HepG2 (cell line): ENCODE measurements around the gene DEFB108B. TPM values are rescaled to one million over a fixed set of nuclear protein-coding genes. Genes with fewer than 3 reads are reported as not detected.
"Not testable (repeated sequence)": the region's sequence is repeated elsewhere in the genome, so short reads cannot be mapped to it uniquely, and the experiment has no call there.

Source experiments
- ATAC-seq: fragments of 200-7000 bp; cut with Tn5 transposase; 3 replicates; pipeline ENCODE4 v1.9.1; 2020; ENCODE audit warnings: mild to moderate bottlenecking, moderate library complexity
- BruUV-seq: library from RNA; stranded (reverse); fragments of 400-500 nt; replicated peaks from 2 replicates; lab custom pipeline; 2021; lab: Mats Ljungman, UMichigan
- CTCF ChIA-PET: fragments of 300-600 bp; formaldehyde crosslinking; extraction: SDS; loops from one replicate; lab custom pipeline; 2021; ENCODE audit warnings: low total read pairs, inconsistent platforms, low intra/inter-chr PET ratio; lab: Yijun Ruan, JAX
- POLR2A ChIA-PET: fragments of 350-600 bp; sonication (Branson Sonifier 250); formaldehyde crosslinking; loops from one replicate; lab custom pipeline; 2020; ENCODE audit warnings: antibody characterized with exemption, inconsistent platforms; lab: Yijun Ruan, JAX
- DNase-seq: peaks from one replicate; pipeline ENCODE4 v3.0.0-alpha.2; 2015; ENCODE audit warnings: low spot score
- FAIRE-seq: peaks from 3 replicates; lab custom pipeline; 2011; peaks lifted over from hg19 to GRCh38; lab: Jason Lieb, UNC
- H2AFZ ChIP-seq: one replicate; pipeline ENCODE4 v1.6.1; 2011; ENCODE audit warnings: low read length, inconsistent platforms
- H3K27ac ChIP-seq: fragments of 300-600 bp; 3 replicates; pipeline ENCODE4 v1.8.0; 2011; ENCODE audit warnings: mixed run types, mild to moderate bottlenecking, mixed read lengths, low read length, inconsistent platforms; ENCODE audit not compliant: insufficient read depth; ENCODE audit errors: extremely low read length
- H3K27me3 ChIP-seq, 2 experiments: fragments of 200-600 bp in 1 of 2; 2 replicates in 1 of 2; 3 replicates in 1 of 2; pipeline versions ENCODE4 v1.6.0 to v1.8.0; 2011; ENCODE audit warnings: low read length in 2 of 2, mild to moderate bottlenecking in 2 of 2, moderate library complexity in 2 of 2, inconsistent platforms in 1 of 2; ENCODE audit not compliant: insufficient read depth in 2 of 2, control insufficient read depth in 1 of 2
- H3K36me3 ChIP-seq, 2 experiments: fragments of 200-600 bp in 1 of 2; replicated peaks in 1 of 2; 2 replicates in 1 of 2; 3 replicates in 1 of 2; pipeline versions ENCODE4 v1.5.1 to v1.8.0; 2011; ENCODE audit warnings: low read length in 2 of 2, inconsistent platforms in 1 of 2; ENCODE audit not compliant: insufficient read depth in 2 of 2, control insufficient read depth in 1 of 2
- H3K4me1 ChIP-seq: 2 replicates; pipeline ENCODE4 v1.5.1; 2012; ENCODE audit warnings: low read length, inconsistent platforms; ENCODE audit not compliant: insufficient read depth
- H3K4me2 ChIP-seq: 2 replicates; pipeline ENCODE4 v1.6.0; 2011; ENCODE audit warnings: low read depth, low read length, inconsistent platforms
- H3K4me3 ChIP-seq, 3 experiments: fragments of 200-600 bp in 1 of 3; sonication (generic), shearing (Covaris generic) in 1 of 3; replicated peaks in 1 of 3; 2 replicates each; pipeline ENCODE4 v1.5.1; 2011 to 2016; ENCODE audit warnings: low read length in 3 of 3, inconsistent platforms in 2 of 3, low read depth in 2 of 3, mild to moderate bottlenecking in 2 of 3, control low read depth in 1 of 3, mixed read lengths in 1 of 3; ENCODE audit not compliant: insufficient read depth in 1 of 3
- H3K79me2 ChIP-seq: one replicate; pipeline ENCODE4 v1.6.1; 2011; ENCODE audit warnings: low read length, inconsistent platforms; ENCODE audit not compliant: insufficient read depth
- H3K9ac ChIP-seq: 2 replicates; pipeline ENCODE4 v1.6.0; 2011; ENCODE audit warnings: mild to moderate bottlenecking, low read depth, low read length, inconsistent platforms; ENCODE audit not compliant: insufficient read depth
- H3K9me3 ChIP-seq: 2 replicates; pipeline ENCODE4 v1.5.1; 2012; ENCODE audit warnings: mild to moderate bottlenecking, low read length
- H4K20me1 ChIP-seq: 2 replicates; pipeline ENCODE4 v1.6.0; 2011; ENCODE audit warnings: inconsistent platforms, mild to moderate bottlenecking, low read length, moderate library complexity; ENCODE audit not compliant: insufficient read depth
- GABPB1 ChIP-seq: IDR thresholded peaks from 2 replicates; pipeline ENCODE4 v1.6.1; 2016; ENCODE audit warnings: mild to moderate bottlenecking, missing genetic modification reagents, moderate library complexity, missing compliant biosample characterization
- GATAD1 ChIP-seq: IDR thresholded peaks from 2 replicates; pipeline ENCODE4 v1.6.1; 2016; ENCODE audit warnings: missing genetic modification reagents, missing compliant biosample characterization
- HMGXB4 ChIP-seq, 2 experiments: sonication (generic) in 1 of 2; formaldehyde crosslinking in 1 of 2; IDR thresholded peaks; 2 replicates each; pipeline versions ENCODE4 v1.4.0 to v1.6.1; 2018 to 2020; ENCODE audit warnings: missing genetic modification reagents in 2 of 2, borderline replicate concordance in 1 of 2, low read depth in 1 of 2, mild to moderate bottlenecking in 1 of 2, missing biosample characterization in 1 of 2
- KAT8 ChIP-seq: IDR thresholded peaks from 2 replicates; pipeline ENCODE4 v1.6.1; 2016; ENCODE audit warnings: missing genetic modification reagents, missing compliant biosample characterization
- ZBTB33 ChIP-seq: sonication (generic); formaldehyde crosslinking; IDR thresholded peaks from 2 replicates; pipeline ENCODE4 v1.4.0; 2020; ENCODE audit warnings: missing genetic modification reagents
- WGBS: methylation state at CpG from one replicate; pipeline ENCODE4 v1.1.6; 2017; ENCODE audit warnings: low lambda C conversion rate; 5-methylcytosine and 5-hydroxymethylcytosine counted together
- in situ Hi-C: cut with HindIII; loops from 2 replicates; pipeline ENCODE4 v1.10.0; 2017; ENCODE audit warnings: low pct_unique_long_range_greater_than_20kb; ENCODE audit not compliant: extremely low pct_ligation_motif_present
- intact Hi-C: fragments of 100-400 bp; cut with micrococcal nuclease; formaldehyde crosslinking; loops from one replicate; pipeline ENCODE4 v1.10.0; 2022; ENCODE audit not compliant: unreplicated experiment
- polyA plus RNA-seq, 8 experiments: library from polyadenylated mRNA; depleted of rRNA in 3 of 8; stranded (reverse) in 7 of 8; unstranded in 1 of 8; fragments of >200 nt; fragmentation: Illumina TruSeq in 4 of 8; extraction: Trizol in 4 of 8; gene quantifications; 2 replicates each; pipeline versions ENCODE4 v1.2.1 to v1.2.3, GENCODE V29; 2011 to 2016; ENCODE audit warnings: low read depth in 4 of 8, missing spikeins in 1 of 8, mixed read lengths in 1 of 8; ENCODE audit not compliant: insufficient read depth in 1 of 8
- total RNA-seq, 5 experiments: library from RNA; depleted of rRNA; stranded (reverse); fragments of >200 nt; fragmentation: Illumina TruSeq; extraction: Trizol; gene quantifications; 2 replicates each; pipeline ENCODE4 v1.2.3, GENCODE V29; 2016; ENCODE audit warnings: low read depth in 1 of 5

The DEFB108B gene
- total and polyA plus RNA-seq, 2 of the 13 experiments (the other 11 are each of a cell fraction or from before 2014, with no cell fraction given) = not detected

- 0 out of 2 replicates have a peak, but pooled peaks have one; percentile 25 for TF ChIP-seq KAT8 (CRISPR knock-in tag)
- TF ChIP-seq GABPB1 (CRISPR knock-in tag) = peak; percentile 62
- TF ChIP-seq GATAD1 (CRISPR knock-in tag) = 0 out of 2 replicates have a peak, but pooled peaks have one; percentile 20
- TF ChIP-seq HMGXB4 (CRISPR knock-in tag; IDR thresholded peaks at IDR 0.05; ENCODE audit: borderline replicate concordance in 1 of 2, low read depth in 1 of 2) = 0 out of 4 replicates have a peak, but pooled peaks have one; percentile 37 to 53
- peak; percentile 55; the same call in 1 of the 2 replicates for TF ChIP-seq ZBTB33 (CRISPR knock-in tag)
Observed at GRCh38 chr11:71813481-71814355, 19.3 kb upstream of the DEFB108B start (continued).

- H3K36me3 ChIP-seq, POLR2A ChIA-PET, FAIRE-seq, H3K4me2 ChIP-seq, H3K9ac ChIP-seq, H3K79me2 ChIP-seq, H2AFZ ChIP-seq, BruUV-seq, H3K9me3 ChIP-seq, H4K20me1 ChIP-seq, H3K27me3 ChIP-seq, H3K4me3 ChIP-seq, DNase-seq, in situ Hi-C loops, CTCF ChIA-PET, H3K4me1 ChIP-seq, ATAC-seq, intact Hi-C loops, H3K27ac ChIP-seq: not testable (repeated sequence)
- 80% methylated on average over 1 of the region's 1 CpG for WGBS
Observed at GRCh38 chr11:71821539-71821938, 11.5 kb upstream of the DEFB108B start.

GRCh38 chr11:71829247-71829646 is 3.8 kb upstream of the DEFB108B start:
- H3K4me2 ChIP-seq, H3K4me3 ChIP-seq, H3K36me3 ChIP-seq, H4K20me1 ChIP-seq, H3K27ac ChIP-seq, FAIRE-seq, H3K27me3 ChIP-seq, H3K9me3 ChIP-seq, DNase-seq, BruUV-seq, H3K79me2 ChIP-seq, intact Hi-C loops, H3K9ac ChIP-seq, CTCF ChIA-PET, H2AFZ ChIP-seq, in situ Hi-C loops, H3K4me1 ChIP-seq, ATAC-seq, POLR2A ChIA-PET: not testable (repeated sequence)
- 83% methylated on average over 3 of the region's 3 CpGs for WGBS
